ENCODE measurements around the gene SLC22A1. TPM values are rescaled to one million over a fixed set of nuclear protein-coding genes. Genes with fewer than 3 reads are reported as not detected.

Gene SLC22A1
- total RNA-seq, 1 experiment from 2014 or later: 0.86 TPM

GRCh38 chr6:160108077-160108476, 13.5 kb upstream of the SLC22A1 start (continued):
- TF ChIP-seq SIN3A (IDR thresholded peaks at IDR 0.05; ENCODE audit: low read depth) (no peak), TCF7L2 (IDR thresholded peaks at IDR 0.05; ENCODE audit: borderline replicate concordance, extremely low read depth, insufficient read depth, insufficient read length) (no peak), SRF (IDR thresholded peaks at IDR 0.05; ENCODE audit: low read depth) (no peak), ZBTB33 (IDR thresholded peaks at IDR 0.05; ENCODE audit: extremely low read depth, insufficient replicate concordance, low read length) (no peak)

GRCh38 chr6:160110586-160111123, 11.0 kb upstream of the SLC22A1 start:
- DNase-seq (ENCODE audit: low read depth, low spot score): no peak

More at GRCh38 chr6:160110586-160111123, 11.0 kb upstream of the SLC22A1 start:
- Histone ChIP-seq H3K79me2 (ENCODE audit: insufficient read depth, low read length) (no peaks in the 10 kb centered on the region), H3K9me3 (ENCODE audit: control insufficient read depth in 1 of 2, insufficient read depth in 1 of 2, low read depth in 1 of 2, low read length in 2 of 2) (no peaks in the 10 kb centered on the region), H2AFZ (ENCODE audit: low read depth, low read length, poor library complexity, severe bottlenecking) (no peak overlapping the region), H3K27me3 (ENCODE audit: insufficient read depth, low read length) (no peaks in the 10 kb centered on the region), H3K27ac (ENCODE audit: low read depth, low read length) (no peak overlapping the region), H3K9ac (ENCODE audit: low read length) (no peak overlapping the region), H4K20me1 (ENCODE audit: insufficient read depth) (no peaks in the 10 kb centered on the region), H3K9me2 (ENCODE audit: insufficient read depth) (no peaks in the 10 kb centered on the region), H3K4me1 (ENCODE audit: control insufficient read depth in 1 of 2, insufficient read depth in 2 of 2, low read length in 2 of 2) (no peaks in the 10 kb centered on the region), H3K36me3 (ENCODE audit: control insufficient read depth in 1 of 2, insufficient read depth in 2 of 2, low read length in 2 of 2) (no peaks in the 10 kb centered on the region; a peak in 1 of 4 replicates), H3K4me3 (replicated peaks in 1 of 2; ENCODE audit: low read depth in 1 of 2, low read length in 2 of 2) (no peak overlapping the region), H3K4me2 (ENCODE audit: low read length) (no peak overlapping the region)
- TF ChIP-seq FOSL1 (IDR thresholded peaks at IDR 0.05; ENCODE audit: low read depth): no peak
- no peak for TF ChIP-seq EGR1 (IDR thresholded peaks at IDR 0.05; ENCODE audit: low read depth)
- no peak for TF ChIP-seq JUND (IDR thresholded peaks at IDR 0.05)
- TF ChIP-seq TCF7L2 (IDR thresholded peaks at IDR 0.05; ENCODE audit: borderline replicate concordance, extremely low read depth, insufficient read depth, insufficient read length): no peak
- TF ChIP-seq POLR2A (IDR thresholded peaks at IDR 0.05; ENCODE audit: borderline replicate concordance, extremely low read depth, insufficient read depth, insufficient read length): no peak
- no peak for ATAC-seq
- ChIA-PET CTCF (no interaction called here), RAD21 (ENCODE audit: low non-redundant PET in 1 of 2, low total read pairs in 2 of 2, uncharacterized antibody in 2 of 2, unreplicated experiment in 2 of 2) (no interaction called here), POLR2A (no interaction called here)
- no TSS peak for BruUV-seq (replicated peaks)
- intact Hi-C loops (cut with micrococcal nuclease): no loop called here
